Peyer's patch (tissue), 4 donors: ENCODE data around the gene MEGF6. TPM values are rescaled to one million over a fixed set of nuclear protein-coding genes. Genes with fewer than 3 reads are reported as not detected.

Experiments
- DNase-seq, 3 donors: peaks; one replicate each; pipeline ENCODE4 v3.0.0-alpha.2; 2017 to 2019
- H3K27ac ChIP-seq, 4 donors: fragments of 200-600 bp; sonication (generic); one replicate each; pipeline ENCODE4 v1.5.1; 2016 to 2019
- H3K27me3 ChIP-seq, 2 donors: fragments of 200-600 bp; sonication (generic); one replicate each; pipeline ENCODE4 v1.5.1; 2019
- H3K36me3 ChIP-seq, 3 donors: fragments of 200-600 bp; sonication (generic); one replicate each; pipeline ENCODE4 v1.5.1; 2016 to 2019
- H3K4me1 ChIP-seq, 4 donors: fragments of 200-600 bp; sonication (generic); one replicate each; pipeline ENCODE4 v1.5.1; 2016 to 2019
- H3K4me3 ChIP-seq, 4 donors: fragments of 200-600 bp; sonication (generic); 1 replicate in 3 of 4; 2 replicates in 1 of 4; pipeline ENCODE4 v1.5.1; 2016 to 2019; ENCODE audit warnings: mild to moderate bottlenecking in 1 of 4
- H3K9me3 ChIP-seq, 4 donors: fragments of 200-600 bp; sonication (generic); one replicate each; pipeline ENCODE4 v1.5.1; 2016 to 2019; ENCODE audit warnings: mild to moderate bottlenecking in 1 of 4
- POLR2A ChIP-seq, 2 donors: fragments of 450-650 bp; IDR thresholded peaks; one replicate each; pipeline ENCODE4 v1.5.1; 2017; ENCODE audit warnings: antibody characterized with exemption in 2 of 2, mild to moderate bottlenecking in 2 of 2, moderate library complexity in 2 of 2
- total RNA-seq, 4 donors: library from RNA; depleted of rRNA; stranded (reverse); fragments of >200 nt; gene quantifications; one replicate each; pipeline ENCODE4 v1.1.0, GENCODE V29; 2016
- TF ChIP-seq, protein P1 (sequence below), 6 experiments: fragments of 450-650 bp in 4 of 6; fragments of 200-600 bp in 2 of 6; sonication (generic) in 1 of 6; IDR thresholded peaks; one replicate each; pipeline ENCODE4 v1.5.1; 2017 to 2019; ENCODE audit warnings: antibody characterized with exemption in 6 of 6, mild to moderate bottlenecking in 3 of 6, moderate library complexity in 1 of 6

The MEGF6 gene
- total RNA-seq, 4 donors from 2014 or later: 2.5 to 61.1 (median 11.1) TPM

GRCh38 chr1:3444736-3445135, 166.6 kb downstream of the MEGF6 start:
- H3K27me3 ChIP-seq: no peaks in the 10 kb centered on the region
- no peaks in the 10 kb centered on the region for H3K36me3 ChIP-seq
- peak in 1 of 3 donors; percentile 19 for DNase-seq
- no peak overlapping the region for H3K4me3 ChIP-seq
- H3K4me1 ChIP-seq: no peaks in the 10 kb centered on the region
- H3K27ac ChIP-seq: no peak overlapping the region
- TF ChIP-seq, protein P1, sequence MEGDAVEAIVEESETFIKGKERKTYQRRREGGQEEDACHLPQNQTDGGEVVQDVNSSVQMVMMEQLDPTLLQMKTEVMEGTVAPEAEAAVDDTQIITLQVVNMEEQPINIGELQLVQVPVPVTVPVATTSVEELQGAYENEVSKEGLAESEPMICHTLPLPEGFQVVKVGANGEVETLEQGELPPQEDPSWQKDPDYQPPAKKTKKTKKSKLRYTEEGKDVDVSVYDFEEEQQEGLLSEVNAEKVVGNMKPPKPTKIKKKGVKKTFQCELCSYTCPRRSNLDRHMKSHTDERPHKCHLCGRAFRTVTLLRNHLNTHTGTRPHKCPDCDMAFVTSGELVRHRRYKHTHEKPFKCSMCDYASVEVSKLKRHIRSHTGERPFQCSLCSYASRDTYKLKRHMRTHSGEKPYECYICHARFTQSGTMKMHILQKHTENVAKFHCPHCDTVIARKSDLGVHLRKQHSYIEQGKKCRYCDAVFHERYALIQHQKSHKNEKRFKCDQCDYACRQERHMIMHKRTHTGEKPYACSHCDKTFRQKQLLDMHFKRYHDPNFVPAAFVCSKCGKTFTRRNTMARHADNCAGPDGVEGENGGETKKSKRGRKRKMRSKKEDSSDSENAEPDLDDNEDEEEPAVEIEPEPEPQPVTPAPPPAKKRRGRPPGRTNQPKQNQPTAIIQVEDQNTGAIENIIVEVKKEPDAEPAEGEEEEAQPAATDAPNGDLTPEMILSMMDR (IDR thresholded peaks at IDR 0.05): no peak
- no peak for TF ChIP-seq POLR2A (IDR thresholded peaks at IDR 0.05)
- no peaks in the 10 kb centered on the region for H3K9me3 ChIP-seq

- Histone ChIP-seq H3K9me3 (no peaks in the 10 kb centered on the region), H3K36me3 (no peaks in the 10 kb centered on the region), H3K27me3 (no peaks in the 10 kb centered on the region), H3K4me3 (no peak overlapping the region), H3K27ac (no peak overlapping the region), H3K4me1 (no peaks in the 10 kb centered on the region)
- DNase-seq: peak in 1 of 3 donors; percentile 27
- TF ChIP-seq POLR2A (IDR thresholded peaks at IDR 0.05): no peak
- TF ChIP-seq, protein P1 (IDR thresholded peaks at IDR 0.05): no peak
These were observed 167.0 kb downstream of the MEGF6 start for GRCh38 chr1:3444298-3444697.

DNA sequence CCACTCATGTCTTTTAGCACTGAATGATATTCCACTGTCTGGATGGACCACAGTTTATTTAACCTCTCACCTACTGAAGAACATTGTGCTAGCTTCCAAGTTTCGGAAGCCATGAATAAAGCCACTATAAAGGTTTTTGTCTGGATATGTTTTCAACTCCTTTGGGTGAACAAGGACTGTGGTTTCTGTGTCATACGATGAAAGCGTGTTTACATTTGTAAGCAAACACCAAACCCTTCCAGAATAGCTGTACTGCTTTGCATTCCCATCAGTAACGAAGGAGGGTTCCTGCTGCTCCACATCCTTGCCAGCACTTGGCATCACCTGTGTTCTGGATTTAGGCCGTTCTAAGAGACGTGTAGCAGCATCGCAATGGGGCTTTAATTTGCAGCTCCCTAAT, 167.5 kb downstream of the MEGF6 start:
- Histone ChIP-seq H3K9me3 (no peaks in the 10 kb centered on the region), H3K27me3 (no peaks in the 10 kb centered on the region), H3K27ac (no peak overlapping the region), H3K36me3 (no peaks in the 10 kb centered on the region), H3K4me3 (no peak overlapping the region), H3K4me1 (no peaks in the 10 kb centered on the region)
- DNase-seq: no peak
- TF ChIP-seq, protein P1 (IDR thresholded peaks at IDR 0.05): no peak
- no peak for TF ChIP-seq POLR2A (IDR thresholded peaks at IDR 0.05)

DNA sequence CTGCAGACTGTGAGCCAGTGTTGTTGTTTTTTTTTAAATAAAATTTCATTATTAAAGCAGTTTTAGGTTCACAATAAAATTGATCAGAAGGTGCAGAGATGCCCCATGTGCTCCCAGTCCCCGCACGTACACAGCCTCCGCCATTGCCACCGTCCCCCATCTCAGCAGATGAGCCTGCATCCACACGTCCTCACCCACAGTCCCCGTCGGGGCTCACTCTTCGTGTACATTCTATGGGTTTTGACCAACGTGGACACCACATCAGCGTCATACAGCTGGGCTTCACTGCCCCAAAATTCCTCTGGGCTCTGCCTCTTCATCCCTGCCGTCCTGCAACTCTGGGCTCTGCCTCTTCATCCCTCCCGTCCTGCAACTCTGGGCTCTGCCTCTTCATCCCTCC, 168.4 kb downstream of the MEGF6 start:
- no peak overlapping the region for H3K4me3 ChIP-seq
- H3K27ac ChIP-seq: no peak overlapping the region
- H3K27me3 ChIP-seq: no peaks in the 10 kb centered on the region
- DNase-seq: peak in 1 of 3 donors; percentile 7
- no peaks in the 10 kb centered on the region for H3K36me3 ChIP-seq
- no peaks in the 10 kb centered on the region for H3K4me1 ChIP-seq
- no peaks in the 10 kb centered on the region for H3K9me3 ChIP-seq
- no peak for TF ChIP-seq POLR2A (IDR thresholded peaks at IDR 0.05)
- TF ChIP-seq, protein P1 (IDR thresholded peaks at IDR 0.05): no peak

DNA sequence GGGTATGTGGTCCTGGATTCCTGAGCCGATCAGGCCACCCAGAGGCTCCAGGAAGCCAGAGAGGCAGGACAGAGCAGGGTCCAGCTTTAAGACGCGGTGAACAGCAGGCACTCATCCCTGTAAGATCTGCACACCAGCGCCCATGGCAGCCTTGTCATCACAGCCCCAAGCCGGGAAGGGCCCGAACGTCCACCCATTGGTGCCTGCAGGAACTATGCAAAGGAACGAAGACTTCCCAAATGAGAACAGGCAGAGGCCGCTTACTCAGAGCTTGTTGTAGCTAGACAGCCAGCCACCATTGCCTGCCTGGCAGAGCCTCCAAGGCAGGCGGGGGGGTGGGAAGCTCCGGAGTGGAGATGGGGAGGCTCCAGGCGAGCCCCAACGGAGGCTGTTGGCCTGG, 169.0 kb downstream of the MEGF6 start:
- peak in 1 of 3 donors; percentile 35 for DNase-seq
- no peaks in the 10 kb centered on the region for H3K27me3 ChIP-seq

More for the DNA sequence above, 169.0 kb downstream of the MEGF6 start:
- no peaks in the 10 kb centered on the region for H3K36me3 ChIP-seq
- H3K9me3 ChIP-seq: no peaks in the 10 kb centered on the region
- H3K27ac ChIP-seq: no peak overlapping the region
- H3K4me1 ChIP-seq: no peaks in the 10 kb centered on the region
- TF ChIP-seq POLR2A (IDR thresholded peaks at IDR 0.05): no peak
- TF ChIP-seq, protein P1 (IDR thresholded peaks at IDR 0.05): no peak
- H3K4me3 ChIP-seq: no peak overlapping the region
